Embryonic facial prominence (tissue), 1 donor: ENCODE data around the gene EIF2S2.
A peak's percentile ranks its signal among the peaks of the same experiment; 100 is the strongest.

Source experiments
- DNase-seq: peaks from one replicate; pipeline ENCODE4 v3.0.0-alpha.2; 2016; ENCODE audit errors: extremely low spot score

The EIF2S2 gene

GRCh38 chr20:34088305-34089174, 23.5 kb downstream of the EIF2S2 start:
- DNase-seq = no peak

GRCh38 chr20:34085544-34086040, 26.5 kb downstream of the EIF2S2 start:
- no peak for DNase-seq

GRCh38 chr20:34084227-34084923, 27.7 kb downstream of the EIF2S2 start:
- DNase-seq = no peak

DNA sequence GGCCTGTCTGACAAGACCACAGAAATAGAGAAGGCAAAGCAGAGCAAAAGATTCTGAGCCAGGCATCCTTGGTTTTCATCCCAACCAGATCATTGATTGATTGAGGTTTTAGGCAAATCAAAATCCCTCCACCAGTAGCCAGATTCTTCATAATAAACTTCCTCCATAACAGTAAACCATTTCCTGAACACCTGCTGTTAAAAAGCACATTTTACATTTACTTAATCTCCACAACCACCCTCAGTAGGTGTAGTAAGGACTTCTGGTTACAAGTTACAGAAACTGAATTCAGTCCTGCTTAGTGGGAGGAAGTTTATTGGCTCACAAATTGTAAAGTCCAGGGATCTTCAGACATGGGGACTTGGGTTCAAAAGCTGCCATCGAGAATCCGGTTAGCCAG, 28.3 kb downstream of the EIF2S2 start:
- DNase-seq = no peak

GRCh38 chr20:34083137-34083536, 28.9 kb downstream of the EIF2S2 start:
- DNase-seq = no peak

- no peak for DNase-seq
Measured at GRCh38 chr20:34082232-34082887, 29.7 kb downstream of the EIF2S2 start.

DNA sequence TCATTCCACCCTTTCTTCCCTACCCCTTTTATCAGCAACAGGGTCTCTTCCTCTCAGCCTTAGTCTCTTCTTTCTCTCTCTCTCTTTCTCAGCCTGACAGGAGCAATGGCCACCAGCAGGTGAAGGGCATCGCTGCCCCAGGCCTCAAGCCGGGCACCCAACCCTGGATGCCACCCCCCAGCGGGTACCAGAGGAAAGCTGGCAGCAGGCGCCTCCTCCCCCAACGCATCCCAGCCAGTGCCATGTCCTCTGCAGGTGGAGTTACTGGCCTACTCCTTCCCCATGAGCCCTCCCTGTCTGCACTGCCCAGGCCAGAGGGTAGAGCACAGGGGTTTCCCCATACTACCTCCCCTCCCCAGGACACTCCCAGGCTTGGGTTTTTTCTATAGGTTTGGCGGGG, 32.2 kb downstream of the EIF2S2 start:
- DNase-seq = no peak

DNA sequence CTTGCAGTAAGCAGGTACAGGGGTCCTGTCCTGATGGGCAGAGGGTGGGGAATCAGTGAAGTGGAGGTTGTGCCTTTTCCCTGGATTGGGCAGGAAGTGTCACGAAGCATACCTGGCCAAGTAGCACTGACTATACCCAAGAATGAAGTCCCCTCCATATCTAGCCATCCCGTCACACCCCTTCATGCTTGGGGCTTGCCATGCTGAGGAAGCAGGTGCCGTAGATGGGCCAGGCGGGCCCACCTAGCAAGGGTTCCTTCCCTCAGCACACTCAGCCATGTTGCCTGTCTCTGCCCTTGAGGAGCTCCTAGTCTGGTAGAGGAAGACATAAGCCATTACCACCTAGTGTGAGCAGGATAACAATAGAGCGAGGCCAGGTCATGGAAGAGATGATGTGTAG, 33.5 kb downstream of the EIF2S2 start:
- no peak for DNase-seq

- DNase-seq = no peak
Measured at GRCh38 chr20:34076952-34077351, 35.1 kb downstream of the EIF2S2 start.

DNA sequence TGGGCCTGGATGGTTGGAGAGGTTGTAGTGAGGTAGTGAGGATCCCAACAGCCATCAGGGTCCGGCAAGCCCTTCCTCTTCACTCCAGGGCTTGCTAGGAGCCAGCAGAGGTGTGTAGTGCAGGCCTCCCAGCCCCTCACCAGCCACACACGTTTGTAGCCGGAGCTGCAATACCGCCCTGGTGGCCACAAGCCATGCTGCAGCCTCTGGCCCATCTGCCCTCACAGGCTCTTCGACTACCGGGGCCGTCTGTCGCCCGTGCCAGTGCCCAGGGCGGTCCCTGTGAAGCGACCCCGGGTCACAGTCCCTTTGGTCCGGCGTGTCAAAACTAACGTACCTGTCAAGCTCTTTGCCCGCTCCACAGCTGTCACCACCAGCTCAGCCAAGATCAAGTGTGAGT, 36.4 kb downstream of the EIF2S2 start:
- no peak for DNase-seq

GRCh38 chr20:34074101-34074760, 37.8 kb downstream of the EIF2S2 start:
- DNase-seq = no peak

GRCh38 chr20:34072778-34073177, 39.3 kb downstream of the EIF2S2 start:
- DNase-seq = no peak

DNA sequence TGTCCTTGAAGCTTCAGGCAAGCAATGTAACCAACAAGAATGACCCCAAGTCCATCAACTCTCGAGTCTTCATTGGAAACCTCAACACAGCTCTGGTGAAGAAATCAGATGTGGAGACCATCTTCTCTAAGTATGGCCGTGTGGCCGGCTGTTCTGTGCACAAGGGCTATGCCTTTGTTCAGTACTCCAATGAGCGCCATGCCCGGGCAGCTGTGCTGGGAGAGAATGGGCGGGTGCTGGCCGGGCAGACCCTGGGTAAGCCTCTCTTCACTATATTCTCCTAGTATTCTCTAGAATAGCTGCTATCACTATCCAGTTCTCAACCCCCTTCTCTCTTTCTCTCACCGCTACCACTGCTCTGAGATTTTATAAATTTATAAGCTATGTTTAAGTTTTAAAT, 40.0 kb downstream of the EIF2S2 start:
- DNase-seq = no peak

DNA sequence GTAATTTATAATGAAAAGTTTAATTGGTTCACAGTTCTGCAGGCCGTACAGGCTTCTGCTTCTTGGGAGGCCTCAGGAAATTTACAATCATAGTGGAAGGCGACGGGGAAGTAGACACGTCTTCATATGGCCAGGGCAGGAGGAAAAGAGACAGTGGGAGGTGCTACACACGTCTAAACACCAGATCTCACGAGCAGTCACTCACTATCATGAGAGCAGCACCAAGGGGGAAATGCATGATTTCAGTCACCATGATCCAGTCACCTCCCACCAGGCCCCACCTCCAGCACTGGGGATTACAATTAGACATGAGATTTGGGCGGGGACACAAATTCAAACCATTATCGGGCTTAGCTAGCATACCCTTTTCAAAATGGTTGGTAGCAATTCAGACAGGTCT, 41.2 kb downstream of the EIF2S2 start:
- DNase-seq = no peak

DNA sequence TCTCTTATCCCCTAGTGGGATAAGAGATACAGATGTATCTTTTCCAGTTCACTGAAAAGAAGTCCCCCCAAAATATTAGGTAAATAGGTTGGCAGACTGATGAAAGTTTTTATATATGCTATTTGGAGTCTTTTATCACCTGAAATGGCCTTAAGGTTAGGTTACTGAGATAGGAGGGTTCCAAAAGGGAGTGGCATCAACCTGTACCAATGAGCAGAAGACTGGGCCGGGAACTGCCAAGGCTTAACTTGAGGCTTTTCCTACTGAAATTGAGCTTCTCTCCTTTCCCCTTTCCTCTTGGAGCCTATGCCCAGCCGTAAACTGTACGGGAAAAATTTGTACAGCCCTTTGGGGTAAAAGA, 42.0 kb downstream of the EIF2S2 start:
- DNase-seq = no peak

GRCh38 chr20:34069341-34070078, 42.5 kb downstream of the EIF2S2 start:
- DNase-seq = peak; percentile 56

- DNase-seq = no peak
Measured at GRCh38 chr20:34068001-34068400, 44.0 kb downstream of the EIF2S2 start.

- DNase-seq = no peak
Measured at GRCh38 chr20:34066476-34067090, 45.5 kb downstream of the EIF2S2 start.

DNA sequence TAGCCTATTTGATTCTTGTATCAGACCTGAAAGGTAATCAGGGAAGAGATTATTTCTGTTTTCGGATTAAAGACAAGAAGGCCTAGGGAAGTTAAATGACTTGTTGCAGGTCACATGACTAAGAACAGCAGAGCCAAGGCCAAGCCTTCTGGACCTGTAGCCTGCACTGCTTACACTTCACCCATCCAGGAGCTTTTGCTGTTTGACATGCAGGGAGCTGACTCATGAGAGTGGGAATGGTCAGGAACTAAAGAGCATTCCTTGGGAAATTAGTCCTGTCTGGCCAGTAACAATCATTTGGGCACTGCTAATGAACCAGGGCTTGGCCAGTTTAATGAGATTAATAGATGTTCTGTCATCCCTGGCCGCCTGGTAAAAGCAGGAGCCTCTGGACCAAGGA, 46.8 kb downstream of the EIF2S2 start:
- DNase-seq = no peak

- DNase-seq = no peak
Measured at GRCh38 chr20:34064286-34064685, 47.8 kb downstream of the EIF2S2 start.
